Endothelial cell of umbilical vein (primary cell): ENCODE results near the gene NBEA. TPM values are rescaled to one million over a fixed set of nuclear protein-coding genes. Genes with fewer than 3 reads are reported as not detected.

ENCODE experiments used
- BruUV-seq: library from RNA; stranded (reverse); fragments of 400-500 nt; replicated peaks from 2 replicates; lab custom pipeline; 2021; lab: Mats Ljungman, UMichigan
- CTCF ChIA-PET: fragments of 300-600, 350-600 bp; sonication (Branson Sonifier 250); formaldehyde crosslinking; loops from one replicate; lab custom pipeline; 2021; ENCODE audit warnings: antibody characterized with exemption, inconsistent platforms; lab: Charles Lee
- POLR2A ChIA-PET: fragments of 300-600, 350-600 bp; sonication (Branson Sonifier 250); formaldehyde crosslinking; loops from one replicate; lab custom pipeline; 2021; ENCODE audit warnings: antibody characterized with exemption, inconsistent platforms; lab: Charles Lee
- DNase-seq: peaks from one replicate; pipeline ENCODE4 v3.0.0-alpha.2; 2011; ENCODE audit warnings: low read depth, low spot score
- FAIRE-seq: peaks from 2 replicates; lab custom pipeline; 2011; peaks lifted over from hg19 to GRCh38; lab: Jason Lieb, UNC
- H2AFZ ChIP-seq: 2 replicates; pipeline ENCODE4 v1.6.0; 2012; ENCODE audit warnings: low read depth, low read length, control low read depth, inconsistent platforms
- H3K27ac ChIP-seq: 2 replicates; pipeline ENCODE4 v1.5.1; 2011; ENCODE audit warnings: low read depth, mild to moderate bottlenecking, control low read depth, low read length, moderate library complexity; ENCODE audit not compliant: insufficient read depth
- H3K27me3 ChIP-seq, 2 experiments: 2 replicates each; pipeline versions ENCODE4 v1.6.0 to v1.6.1; 2011; ENCODE audit warnings: low read length in 2 of 2, mixed read lengths in 1 of 2; ENCODE audit not compliant: control insufficient read depth in 2 of 2, insufficient read depth in 2 of 2
- H3K36me3 ChIP-seq, 2 experiments: 2 replicates in 1 of 2; 3 replicates in 1 of 2; pipeline ENCODE4 v1.5.1; 2011; ENCODE audit warnings: low read length in 2 of 2, mild to moderate bottlenecking in 1 of 2, moderate library complexity in 1 of 2; ENCODE audit not compliant: control insufficient read depth in 2 of 2, insufficient read depth in 2 of 2; ENCODE audit errors: extremely low read depth in 1 of 2
- H3K4me1 ChIP-seq: 3 replicates; pipeline ENCODE4 v1.5.1; 2011; ENCODE audit warnings: mild to moderate bottlenecking, low read length; ENCODE audit not compliant: control insufficient read depth, insufficient read depth; ENCODE audit errors: extremely low read depth
- H3K4me2 ChIP-seq: 2 replicates; pipeline ENCODE4 v1.6.1; 2011; ENCODE audit warnings: low read length, control low read depth, mixed read lengths; ENCODE audit not compliant: insufficient read depth
- H3K4me3 ChIP-seq, 3 experiments: fragments of 200-600 bp in 1 of 3; sonication (generic), shearing (Covaris generic) in 1 of 3; replicated peaks in 1 of 3; 2 replicates each; pipeline ENCODE4 v1.5.1; 2011 to 2016; ENCODE audit warnings: control low read depth in 3 of 3, low read length in 3 of 3, mild to moderate bottlenecking in 2 of 3, inconsistent platforms in 1 of 3, low read depth in 1 of 3, moderate library complexity in 1 of 3; ENCODE audit not compliant: insufficient read depth in 1 of 3
- H3K79me2 ChIP-seq: 2 replicates; pipeline ENCODE4 v1.6.0; 2012; ENCODE audit warnings: low read length, inconsistent platforms; ENCODE audit not compliant: control insufficient read depth, insufficient read depth
- H3K9ac ChIP-seq: replicated peaks from 2 replicates; pipeline ENCODE3; 2011; ENCODE audit warnings: low read length, control low read depth; ENCODE audit not compliant: insufficient read depth; ENCODE audit errors: extremely low read depth
- H3K9me1 ChIP-seq: replicated peaks from 3 replicates; pipeline ENCODE4 v1.6.0; 2011; ENCODE audit warnings: mild to moderate bottlenecking, low read length; ENCODE audit not compliant: control insufficient read depth, insufficient read depth; ENCODE audit errors: extremely low read depth
- H3K9me3 ChIP-seq: replicated peaks from 2 replicates; pipeline ENCODE4 v1.5.1; 2012; ENCODE audit warnings: low read length, inconsistent platforms; ENCODE audit not compliant: control insufficient read depth, insufficient read depth
- H4K20me1 ChIP-seq: replicated peaks from 2 replicates; pipeline ENCODE3; 2011; ENCODE audit warnings: mild to moderate bottlenecking, low read length; ENCODE audit not compliant: control insufficient read depth, insufficient read depth; ENCODE audit errors: extremely low read depth
- CTCF ChIP-seq, 2 donors: IDR thresholded peaks; 1 replicate in 1 of 2; 2 replicates in 1 of 2; pipeline ENCODE4 v1.5.1; 2011; ENCODE audit warnings: low read length in 2 of 2, mild to moderate bottlenecking in 2 of 2, moderate library complexity in 2 of 2, control low read depth in 1 of 2, inconsistent platforms in 1 of 2, low read depth in 1 of 2; ENCODE audit not compliant: insufficient read depth in 1 of 2; ENCODE audit errors: extremely low read depth in 1 of 2
- EZH2 ChIP-seq: IDR thresholded peaks from 2 replicates; pipeline ENCODE4 v1.6.1; 2012; ENCODE audit warnings: borderline replicate concordance, low read depth, mild to moderate bottlenecking, moderate library complexity, low read length, inconsistent platforms; ENCODE audit not compliant: severe bottlenecking
- FOS ChIP-seq: IDR thresholded peaks from 2 replicates; pipeline ENCODE4 v1.6.1; 2011; ENCODE audit warnings: mild to moderate bottlenecking, low read length, moderate library complexity, borderline replicate concordance; ENCODE audit not compliant: insufficient read depth
- GATA2 ChIP-seq: IDR thresholded peaks from 2 replicates; pipeline ENCODE4 v1.7.0; 2011; ENCODE audit warnings: low read depth, mild to moderate bottlenecking, moderate library complexity, mixed read lengths, low read length; ENCODE audit not compliant: insufficient read length, insufficient read depth
- JUN ChIP-seq: IDR thresholded peaks from 2 replicates; pipeline ENCODE4 v1.6.1; 2011; ENCODE audit warnings: borderline replicate concordance, low read depth; ENCODE audit not compliant: insufficient read length, insufficient read depth
- MAX ChIP-seq: IDR thresholded peaks from 2 replicates; pipeline ENCODE4 v1.6.1; 2011; ENCODE audit not compliant: insufficient read depth, insufficient read length
- MYC ChIP-seq: IDR thresholded peaks from one replicate; pipeline ENCODE4 v1.6.1; 2011; ENCODE audit warnings: mild to moderate bottlenecking, low read depth, low read length
- POLR2A ChIP-seq: IDR thresholded peaks from 2 replicates; pipeline ENCODE4 v1.6.1; 2012; ENCODE audit warnings: low read depth, mild to moderate bottlenecking, control low read depth, low read length
- POLR2AphosphoS5 ChIP-seq: IDR thresholded peaks from 2 replicates; pipeline ENCODE4 v1.6.1; 2012; ENCODE audit warnings: low read depth, mild to moderate bottlenecking, control low read depth, low read length, moderate library complexity; ENCODE audit not compliant: insufficient read depth
- dilution Hi-C: fragments of 300-500 bp; cut with MboI; formaldehyde crosslinking; loops from one replicate; pipeline ENCODE4 v1.15.0; 2019; ENCODE audit warnings: low sequenced_read_pairs; ENCODE audit not compliant: extremely low pct_ligation_motif_present
- intact Hi-C: fragments of 100-400 bp; cut with micrococcal nuclease; formaldehyde crosslinking; loops from one replicate; pipeline ENCODE4 v1.10.0; 2022
- polyA plus RNA-seq, 4 experiments: library from polyadenylated mRNA; depleted of rRNA in 3 of 4; stranded (reverse) in 3 of 4; unstranded in 1 of 4; fragments of >200 nt; gene quantifications; 2 replicates each; pipeline versions ENCODE4 v1.2.1 to v1.2.3, GENCODE V29; 2011 to 2012; ENCODE audit warnings: missing spikeins in 1 of 4
- total RNA-seq: library from RNA; stranded (reverse); gene quantifications from 2 replicates; pipeline ENCODE4 v1.2.3, GENCODE V29; 2021

The NBEA gene
- total and polyA plus RNA-seq, 2 donors (not counting 3 experiments of a cell fraction or from before 2014, with no cell fraction given), result 3.0 to 4.8 TPM

GRCh38 chr13:35483761-35484160 lies 541.7 kb downstream of the NBEA start:
- Histone ChIP-seq H3K4me3 (no peak overlapping the region), H3K27ac (no peak overlapping the region), H3K4me2 (no peak overlapping the region), H3K9me3 (no peaks in the 10 kb centered on the region), H3K9ac (no peak overlapping the region), H4K20me1 (no peaks in the 10 kb centered on the region), H3K36me3 (no peaks in the 10 kb centered on the region), H2AFZ (no peak overlapping the region), H3K79me2 (no peaks in the 10 kb centered on the region), H3K4me1 (no peaks in the 10 kb centered on the region), H3K9me1 (peaks cover 2% of the 10 kb centered on the region), H3K27me3 (no peaks in the 10 kb centered on the region)
- CTCF ChIA-PET, result no interaction called here
- no peak for DNase-seq
- intact Hi-C loops (no loop called here), dilution Hi-C loops (no loop called here)
- TF ChIP-seq MAX (no peak), POLR2A (no peak), MYC (no peak), FOS (no peak), CTCF (IDR thresholded peaks at IDR 0.05; ENCODE audit: extremely low read depth in 1 of 2, insufficient read depth in 1 of 2, low read depth in 1 of 2, low read length in 2 of 2) (no peak), JUN (no peak), POLR2AphosphoS5 (no peak), GATA2 (no peak), EZH2 (no peak)
- no peak for FAIRE-seq
- POLR2A ChIA-PET, result no interaction called here
- no TSS peak for BruUV-seq
